Measurements from ENCODE around the gene JAG1. TPM values are rescaled to one million over a fixed set of nuclear protein-coding genes. Genes with fewer than 3 reads are reported as not detected.

Gene JAG1
- total RNA-seq, 1 experiment from 2014 or later = 45.2 TPM

DNA sequence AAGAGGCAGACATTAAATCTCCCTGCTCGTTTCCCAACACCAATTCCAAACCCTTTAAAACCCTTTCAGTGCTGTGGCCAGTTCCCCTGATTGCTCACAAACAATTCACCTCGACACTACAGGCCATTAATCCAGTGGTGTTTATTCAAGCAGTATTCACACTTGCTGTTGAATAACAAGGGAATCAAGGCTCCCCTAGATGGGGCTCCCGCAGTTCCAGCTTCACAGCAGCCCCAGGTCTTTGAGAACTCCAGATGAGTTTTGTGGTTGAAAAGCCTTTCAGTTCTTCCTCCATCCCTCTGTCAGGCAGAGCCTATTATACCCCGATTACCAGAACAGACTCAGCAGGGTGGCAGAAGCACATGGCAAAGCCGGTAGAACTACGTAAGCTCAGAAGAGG, 36.2 kb downstream of the JAG1 start (continued):
- TF ChIP-seq, protein P1, sequence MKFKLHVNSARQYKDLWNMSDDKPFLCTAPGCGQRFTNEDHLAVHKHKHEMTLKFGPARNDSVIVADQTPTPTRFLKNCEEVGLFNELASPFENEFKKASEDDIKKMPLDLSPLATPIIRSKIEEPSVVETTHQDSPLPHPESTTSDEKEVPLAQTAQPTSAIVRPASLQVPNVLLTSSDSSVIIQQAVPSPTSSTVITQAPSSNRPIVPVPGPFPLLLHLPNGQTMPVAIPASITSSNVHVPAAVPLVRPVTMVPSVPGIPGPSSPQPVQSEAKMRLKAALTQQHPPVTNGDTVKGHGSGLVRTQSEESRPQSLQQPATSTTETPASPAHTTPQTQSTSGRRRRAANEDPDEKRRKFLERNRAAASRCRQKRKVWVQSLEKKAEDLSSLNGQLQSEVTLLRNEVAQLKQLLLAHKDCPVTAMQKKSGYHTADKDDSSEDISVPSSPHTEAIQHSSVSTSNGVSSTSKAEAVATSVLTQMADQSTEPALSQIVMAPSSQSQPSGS (CRISPR knock-in tag; IDR thresholded peaks at IDR 0.05; ENCODE audit: borderline replicate concordance, low read depth) = no peak
- no peak for TF ChIP-seq JAZF1 (CRISPR knock-in tag; IDR thresholded peaks at IDR 0.05)
- no peak for TF ChIP-seq ZBTB21 (CRISPR knock-in tag; IDR thresholded peaks at IDR 0.05; ENCODE audit: borderline replicate concordance)
- no peak for TF ChIP-seq GRHL2 (CRISPR knock-in tag; IDR thresholded peaks at IDR 0.05; ENCODE audit: insufficient replicate concordance, severe bottlenecking)
- TF ChIP-seq, protein P2, sequence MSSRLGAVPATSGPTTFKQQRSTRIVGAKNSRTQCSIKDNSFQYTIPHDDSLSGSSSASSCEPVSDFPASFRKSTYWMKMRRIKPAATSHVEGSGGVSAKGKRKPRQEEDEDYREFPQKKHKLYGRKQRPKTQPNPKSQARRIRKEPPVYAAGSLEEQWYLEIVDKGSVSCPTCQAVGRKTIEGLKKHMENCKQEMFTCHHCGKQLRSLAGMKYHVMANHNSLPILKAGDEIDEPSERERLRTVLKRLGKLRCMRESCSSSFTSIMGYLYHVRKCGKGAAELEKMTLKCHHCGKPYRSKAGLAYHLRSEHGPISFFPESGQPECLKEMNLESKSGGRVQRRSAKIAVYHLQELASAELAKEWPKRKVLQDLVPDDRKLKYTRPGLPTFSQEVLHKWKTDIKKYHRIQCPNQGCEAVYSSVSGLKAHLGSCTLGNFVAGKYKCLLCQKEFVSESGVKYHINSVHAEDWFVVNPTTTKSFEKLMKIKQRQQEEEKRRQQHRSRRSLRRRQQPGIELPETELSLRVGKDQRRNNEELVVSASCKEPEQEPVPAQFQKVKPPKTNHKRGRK (CRISPR knock-in tag; IDR thresholded peaks at IDR 0.05; ENCODE audit: borderline replicate concordance) = no peak
- TF ChIP-seq ZNF232 (CRISPR knock-in tag; IDR thresholded peaks at IDR 0.05) = no peak
- TF ChIP-seq TCF7 (CRISPR knock-in tag; IDR thresholded peaks at IDR 0.05; ENCODE audit: low read depth) = no peak
- TF ChIP-seq, protein P3, sequence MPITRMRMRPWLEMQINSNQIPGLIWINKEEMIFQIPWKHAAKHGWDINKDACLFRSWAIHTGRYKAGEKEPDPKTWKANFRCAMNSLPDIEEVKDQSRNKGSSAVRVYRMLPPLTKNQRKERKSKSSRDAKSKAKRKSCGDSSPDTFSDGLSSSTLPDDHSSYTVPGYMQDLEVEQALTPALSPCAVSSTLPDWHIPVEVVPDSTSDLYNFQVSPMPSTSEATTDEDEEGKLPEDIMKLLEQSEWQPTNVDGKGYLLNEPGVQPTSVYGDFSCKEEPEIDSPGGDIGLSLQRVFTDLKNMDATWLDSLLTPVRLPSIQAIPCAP (CRISPR knock-in tag; IDR thresholded peaks at IDR 0.05) = no peak
- peak; percentile 81; the same call in 1 of the 2 replicates for TF ChIP-seq ZNF423 (CRISPR knock-in tag; IDR thresholded peaks at IDR 0.05)
- TF ChIP-seq, protein P4, sequence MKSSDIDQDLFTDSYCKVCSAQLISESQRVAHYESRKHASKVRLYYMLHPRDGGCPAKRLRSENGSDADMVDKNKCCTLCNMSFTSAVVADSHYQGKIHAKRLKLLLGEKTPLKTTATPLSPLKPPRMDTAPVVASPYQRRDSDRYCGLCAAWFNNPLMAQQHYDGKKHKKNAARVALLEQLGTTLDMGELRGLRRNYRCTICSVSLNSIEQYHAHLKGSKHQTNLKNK (CRISPR knock-in tag; IDR thresholded peaks at IDR 0.05) = 0 out of 2 replicates have a peak, but pooled peaks have one; percentile 65
- TF ChIP-seq, protein P5, sequence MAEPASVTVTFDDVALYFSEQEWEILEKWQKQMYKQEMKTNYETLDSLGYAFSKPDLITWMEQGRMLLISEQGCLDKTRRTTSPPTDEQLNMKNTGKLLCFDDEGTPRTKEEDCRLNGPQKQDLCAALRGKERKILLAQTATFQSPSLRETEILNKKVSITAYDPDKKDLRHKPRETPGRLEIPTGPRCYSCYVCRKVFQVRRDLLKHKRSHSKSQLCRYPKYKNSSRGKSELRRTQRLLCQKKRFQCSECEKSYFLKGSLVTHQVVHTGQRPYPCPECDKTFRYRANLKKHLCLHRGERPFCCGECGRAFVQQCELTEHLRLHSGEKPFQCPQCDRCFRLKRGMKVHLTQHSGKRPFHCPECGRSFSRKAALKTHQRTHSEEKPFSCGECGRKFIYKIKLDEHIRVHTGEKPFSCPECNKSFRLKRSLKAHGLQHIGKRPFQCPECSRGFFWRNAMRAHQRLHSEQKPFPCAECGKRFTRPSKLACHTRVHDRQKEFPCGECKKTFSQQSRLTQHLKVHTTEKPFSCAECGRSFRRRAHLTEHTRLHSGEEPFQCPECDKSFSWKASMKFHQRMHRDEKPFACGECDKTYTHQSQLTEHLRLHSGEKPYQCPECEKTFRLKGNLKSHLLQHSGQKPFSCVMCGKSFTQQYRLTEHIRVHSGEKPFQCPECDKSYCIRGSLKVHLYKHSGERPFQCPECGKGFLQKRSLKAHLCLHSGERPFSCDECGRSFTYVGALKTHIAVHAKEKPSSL (CRISPR knock-in tag; conservative IDR thresholded peaks at IDR 0.05) = no peak
- no peak for TF ChIP-seq RORB (CRISPR knock-in tag; IDR thresholded peaks at IDR 0.05)
- TF ChIP-seq ETV6 (CRISPR knock-in tag; IDR thresholded peaks at IDR 0.05) = peak; percentile 63; the same call in 1 of the 2 replicates
- TF ChIP-seq, protein P6, sequence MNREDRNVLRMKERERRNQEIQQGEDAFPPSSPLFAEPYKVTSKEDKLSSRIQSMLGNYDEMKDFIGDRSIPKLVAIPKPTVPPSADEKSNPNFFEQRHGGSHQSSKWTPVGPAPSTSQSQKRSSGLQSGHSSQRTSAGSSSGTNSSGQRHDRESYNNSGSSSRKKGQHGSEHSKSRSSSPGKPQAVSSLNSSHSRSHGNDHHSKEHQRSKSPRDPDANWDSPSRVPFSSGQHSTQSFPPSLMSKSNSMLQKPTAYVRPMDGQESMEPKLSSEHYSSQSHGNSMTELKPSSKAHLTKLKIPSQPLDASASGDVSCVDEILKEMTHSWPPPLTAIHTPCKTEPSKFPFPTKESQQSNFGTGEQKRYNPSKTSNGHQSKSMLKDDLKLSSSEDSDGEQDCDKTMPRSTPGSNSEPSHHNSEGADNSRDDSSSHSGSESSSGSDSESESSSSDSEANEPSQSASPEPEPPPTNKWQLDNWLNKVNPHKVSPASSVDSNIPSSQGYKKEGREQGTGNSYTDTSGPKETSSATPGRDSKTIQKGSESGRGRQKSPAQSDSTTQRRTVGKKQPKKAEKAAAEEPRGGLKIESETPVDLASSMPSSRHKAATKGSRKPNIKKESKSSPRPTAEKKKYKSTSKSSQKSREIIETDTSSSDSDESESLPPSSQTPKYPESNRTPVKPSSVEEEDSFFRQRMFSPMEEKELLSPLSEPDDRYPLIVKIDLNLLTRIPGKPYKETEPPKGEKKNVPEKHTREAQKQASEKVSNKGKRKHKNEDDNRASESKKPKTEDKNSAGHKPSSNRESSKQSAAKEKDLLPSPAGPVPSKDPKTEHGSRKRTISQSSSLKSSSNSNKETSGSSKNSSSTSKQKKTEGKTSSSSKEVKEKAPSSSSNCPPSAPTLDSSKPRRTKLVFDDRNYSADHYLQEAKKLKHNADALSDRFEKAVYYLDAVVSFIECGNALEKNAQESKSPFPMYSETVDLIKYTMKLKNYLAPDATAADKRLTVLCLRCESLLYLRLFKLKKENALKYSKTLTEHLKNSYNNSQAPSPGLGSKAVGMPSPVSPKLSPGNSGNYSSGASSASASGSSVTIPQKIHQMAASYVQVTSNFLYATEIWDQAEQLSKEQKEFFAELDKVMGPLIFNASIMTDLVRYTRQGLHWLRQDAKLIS (CRISPR knock-in tag; IDR thresholded peaks at IDR 0.05; ENCODE audit: borderline replicate concordance) = no peak
- TF ChIP-seq, protein P7, sequence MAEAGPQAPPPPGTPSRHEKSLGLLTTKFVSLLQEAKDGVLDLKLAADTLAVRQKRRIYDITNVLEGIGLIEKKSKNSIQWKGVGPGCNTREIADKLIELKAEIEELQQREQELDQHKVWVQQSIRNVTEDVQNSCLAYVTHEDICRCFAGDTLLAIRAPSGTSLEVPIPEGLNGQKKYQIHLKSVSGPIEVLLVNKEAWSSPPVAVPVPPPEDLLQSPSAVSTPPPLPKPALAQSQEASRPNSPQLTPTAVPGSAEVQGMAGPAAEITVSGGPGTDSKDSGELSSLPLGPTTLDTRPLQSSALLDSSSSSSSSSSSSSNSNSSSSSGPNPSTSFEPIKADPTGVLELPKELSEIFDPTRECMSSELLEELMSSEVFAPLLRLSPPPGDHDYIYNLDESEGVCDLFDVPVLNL (CRISPR knock-in tag; IDR thresholded peaks at IDR 0.05; ENCODE audit: borderline replicate concordance, low read depth) = no peak
- no peak for TF ChIP-seq MYBL2 (CRISPR knock-in tag; IDR thresholded peaks at IDR 0.05)
- no peak for TF ChIP-seq ZNF317 (CRISPR knock-in tag; IDR thresholded peaks at IDR 0.05; ENCODE audit: borderline replicate concordance, low read depth)
- TF ChIP-seq FOXJ3 (CRISPR knock-in tag; IDR thresholded peaks at IDR 0.05; ENCODE audit: borderline replicate concordance) = no peak
- TF ChIP-seq, protein P8, sequence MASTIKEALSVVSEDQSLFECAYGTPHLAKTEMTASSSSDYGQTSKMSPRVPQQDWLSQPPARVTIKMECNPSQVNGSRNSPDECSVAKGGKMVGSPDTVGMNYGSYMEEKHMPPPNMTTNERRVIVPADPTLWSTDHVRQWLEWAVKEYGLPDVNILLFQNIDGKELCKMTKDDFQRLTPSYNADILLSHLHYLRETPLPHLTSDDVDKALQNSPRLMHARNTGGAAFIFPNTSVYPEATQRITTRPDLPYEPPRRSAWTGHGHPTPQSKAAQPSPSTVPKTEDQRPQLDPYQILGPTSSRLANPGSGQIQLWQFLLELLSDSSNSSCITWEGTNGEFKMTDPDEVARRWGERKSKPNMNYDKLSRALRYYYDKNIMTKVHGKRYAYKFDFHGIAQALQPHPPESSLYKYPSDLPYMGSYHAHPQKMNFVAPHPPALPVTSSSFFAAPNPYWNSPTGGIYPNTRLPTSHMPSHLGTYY (CRISPR knock-in tag; IDR thresholded peaks at IDR 0.05) = no peak
- TF ChIP-seq, protein P9, sequence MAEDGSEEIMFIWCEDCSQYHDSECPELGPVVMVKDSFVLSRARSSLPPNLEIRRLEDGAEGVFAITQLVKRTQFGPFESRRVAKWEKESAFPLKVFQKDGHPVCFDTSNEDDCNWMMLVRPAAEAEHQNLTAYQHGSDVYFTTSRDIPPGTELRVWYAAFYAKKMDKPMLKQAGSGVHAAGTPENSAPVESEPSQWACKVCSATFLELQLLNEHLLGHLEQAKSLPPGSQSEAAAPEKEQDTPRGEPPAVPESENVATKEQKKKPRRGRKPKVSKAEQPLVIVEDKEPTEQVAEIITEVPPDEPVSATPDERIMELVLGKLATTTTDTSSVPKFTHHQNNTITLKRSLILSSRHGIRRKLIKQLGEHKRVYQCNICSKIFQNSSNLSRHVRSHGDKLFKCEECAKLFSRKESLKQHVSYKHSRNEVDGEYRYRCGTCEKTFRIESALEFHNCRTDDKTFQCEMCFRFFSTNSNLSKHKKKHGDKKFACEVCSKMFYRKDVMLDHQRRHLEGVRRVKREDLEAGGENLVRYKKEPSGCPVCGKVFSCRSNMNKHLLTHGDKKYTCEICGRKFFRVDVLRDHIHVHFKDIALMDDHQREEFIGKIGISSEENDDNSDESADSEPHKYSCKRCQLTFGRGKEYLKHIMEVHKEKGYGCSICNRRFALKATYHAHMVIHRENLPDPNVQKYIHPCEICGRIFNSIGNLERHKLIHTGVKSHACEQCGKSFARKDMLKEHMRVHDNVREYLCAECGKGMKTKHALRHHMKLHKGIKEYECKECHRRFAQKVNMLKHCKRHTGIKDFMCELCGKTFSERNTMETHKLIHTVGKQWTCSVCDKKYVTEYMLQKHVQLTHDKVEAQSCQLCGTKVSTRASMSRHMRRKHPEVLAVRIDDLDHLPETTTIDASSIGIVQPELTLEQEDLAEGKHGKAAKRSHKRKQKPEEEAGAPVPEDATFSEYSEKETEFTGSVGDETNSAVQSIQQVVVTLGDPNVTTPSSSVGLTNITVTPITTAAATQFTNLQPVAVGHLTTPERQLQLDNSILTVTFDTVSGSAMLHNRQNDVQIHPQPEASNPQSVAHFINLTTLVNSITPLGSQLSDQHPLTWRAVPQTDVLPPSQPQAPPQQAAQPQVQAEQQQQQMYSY (CRISPR knock-in tag; IDR thresholded peaks at IDR 0.05) = no peak; the same call in 1 of the 2 replicates
- TF ChIP-seq FOXK1 (CRISPR knock-in tag; IDR thresholded peaks at IDR 0.05) = peak; percentile 77
